Sigmoid colon (tissue), 7 donors: Measurements from ENCODE around the gene MELTF. TPM values are rescaled to one million over a fixed set of nuclear protein-coding genes. Genes with fewer than 3 reads are reported as not detected.
"Not testable (repeated sequence)": the region's sequence is repeated elsewhere in the genome, so short reads cannot be mapped to it uniquely, and the experiment has no call there.

ENCODE experiments used
- DNase-seq: peaks from one replicate; pipeline ENCODE4 v3.0.0-alpha.2; 2019
- H3K27ac ChIP-seq, 4 donors: fragments of 200-600 bp; sonication (generic); one replicate each; pipeline ENCODE4 v1.5.1; 2016 to 2019; ENCODE audit warnings: mild to moderate bottlenecking in 1 of 4
- H3K27me3 ChIP-seq, 3 donors: fragments of 200-600 bp; sonication (generic); one replicate each; pipeline ENCODE4 v1.5.1; 2019; ENCODE audit warnings: mild to moderate bottlenecking in 1 of 3
- H3K36me3 ChIP-seq, 4 donors: fragments of 200-600 bp; sonication (generic); one replicate each; pipeline ENCODE4 v1.5.1; 2016 to 2019
- H3K4me1 ChIP-seq, 4 donors: fragments of 200-600 bp; sonication (generic); one replicate each; pipeline ENCODE4 v1.5.1; 2017 to 2019
- H3K4me3 ChIP-seq, 4 donors: fragments of 200-600 bp; sonication (generic); one replicate each; pipeline ENCODE4 v1.5.1; 2017 to 2019; ENCODE audit warnings: mild to moderate bottlenecking in 2 of 4, moderate library complexity in 1 of 4
- H3K9me3 ChIP-seq, 4 donors: fragments of 200-600 bp in 3 of 4; sonication (generic) in 3 of 4; one replicate each; pipeline versions ENCODE4 v1.5.1 to v1.6.1; 2013 to 2019
- CTCF ChIP-seq, 4 experiments: fragments of 450-650 bp in 3 of 4; fragments of 200-600 bp in 1 of 4; IDR thresholded peaks; one replicate each; pipeline ENCODE4 v1.5.1; 2016 to 2019; ENCODE audit warnings: antibody characterized with exemption in 4 of 4, mild to moderate bottlenecking in 3 of 4, moderate library complexity in 2 of 4
- EP300 ChIP-seq, 4 donors: sonication (generic); formaldehyde crosslinking; IDR thresholded peaks; one replicate each; pipeline ENCODE4 v1.6.1; 2017; ENCODE audit warnings: antibody characterized with exemption in 4 of 4
- POLR2A ChIP-seq, 2 donors: fragments of 450-650 bp; IDR thresholded peaks; one replicate each; pipeline ENCODE4 v1.6.1; 2016; ENCODE audit warnings: antibody characterized with exemption in 2 of 2, mild to moderate bottlenecking in 2 of 2, moderate library complexity in 2 of 2
- POLR2AphosphoS5 ChIP-seq, 4 donors: sonication (generic); formaldehyde crosslinking; IDR thresholded peaks; one replicate each; pipeline ENCODE4 v1.6.1; 2017; ENCODE audit warnings: antibody characterized with exemption in 4 of 4
- WGBS, 2 donors: extraction: QIAGEN DNeasy Blood & Tissue Kit; methylation state at CpG; one replicate each; pipeline ENCODE4 v1.1.7; 2013; 5-methylcytosine and 5-hydroxymethylcytosine counted together
- intact Hi-C: fragments of 100-400 bp; cut with DNase I; formaldehyde crosslinking; loops from one replicate; pipeline ENCODE4 v1.15.1; 2023
- polyA plus RNA-seq, 3 donors: library from polyadenylated mRNA; stranded (reverse); fragments of 200-250 nt; gene quantifications; one replicate each; pipeline ENCODE4 v1.2.3, GENCODE V29; 2013
- total RNA-seq, 4 donors: library from RNA; depleted of rRNA; stranded (reverse); fragments of >200 nt; gene quantifications; one replicate each; pipeline ENCODE4 v1.1.0, GENCODE V29; 2016
- donor health status: healthy with polysubstance abuse.
- donor health status: Bipolar disorder and iron deficiency.
- donor health status: healthy.

The MELTF gene
- total RNA-seq (1 to 10 TPM; 2.6 to 6.1 (median 3.1) TPM), polyA plus RNA-seq (1 to 10 TPM in 2 of 3 donors, under 1 TPM in 1; 0.92 to 9.6 (median 1.8) TPM)

DNA sequence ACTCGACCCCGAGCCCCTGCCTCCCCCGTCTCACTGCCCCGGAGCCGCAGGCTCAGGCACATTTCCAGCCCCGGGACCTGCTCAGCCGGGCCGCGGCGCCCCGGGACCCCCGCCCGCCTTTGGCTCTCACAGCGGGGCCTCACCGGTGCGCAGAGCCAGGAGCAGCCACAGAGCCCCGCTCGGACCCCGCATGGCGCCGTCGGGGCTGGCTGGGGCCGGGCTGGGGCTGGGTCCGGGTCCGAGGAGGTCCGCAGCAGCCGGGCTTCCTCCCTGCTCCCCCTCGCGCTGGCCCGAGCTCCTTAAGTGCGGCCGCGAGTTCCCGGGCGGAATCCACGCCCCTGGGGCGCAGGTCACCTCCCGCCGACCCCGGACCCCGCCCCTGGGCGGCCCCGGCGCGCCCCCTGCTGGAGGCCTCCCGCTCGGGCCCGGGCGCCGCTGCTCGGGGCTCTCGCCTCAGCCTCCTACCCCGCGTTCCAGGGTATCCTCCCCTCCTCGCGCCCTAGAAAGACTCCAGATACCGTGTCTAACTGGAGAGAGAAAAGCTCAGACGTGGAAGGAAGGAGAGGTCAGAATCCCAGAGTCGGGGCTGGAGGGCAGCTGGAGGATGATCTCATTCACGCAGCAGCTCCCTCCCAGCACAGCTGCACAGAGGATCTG, at the start of gene MELTF:
Gene MELTF, minus strand, starts transcription at position 307 of the 657 bp plus-strand sequence. Its CDS starts 115 bp downstream, at position 192.
- peak in 2 of 4 experiments; percentile 11 to 85 for TF ChIP-seq CTCF (IDR thresholded peaks at IDR 0.05)
- no peak for TF ChIP-seq POLR2A (IDR thresholded peaks at IDR 0.05)
- no peak for TF ChIP-seq POLR2AphosphoS5 (IDR thresholded peaks at IDR 0.05)
- no peak for TF ChIP-seq EP300 (IDR thresholded peaks at IDR 0.05)
- Histone ChIP-seq H3K36me3 (no peaks in the 10 kb centered on the region), H3K27ac (peak within 1 kb of the TSS in 3 of 4 donors; percentile 27 to 66 (median 56)), H3K9me3 (no peaks in the 10 kb centered on the region), H3K27me3 (peaks cover 0 to 22% (median 7%) of the 10 kb centered on the region in 3 donors), H3K4me1 (peaks cover 0 to 26% (median 18%) of the 10 kb centered on the region in 4 donors), H3K4me3 (peak within 1 kb of the TSS; percentile 39 to 59 (median 46))
- WGBS, 2 donors = 1 to 2% methylated on average over 60 of the region's 60 CpGs
- DNase-seq = no peak
- intact Hi-C loops = loop anchor here (2.0 kb wide), 1 partner anchor 27 kb away; no protein-coding TSS in a partner anchor

DNA sequence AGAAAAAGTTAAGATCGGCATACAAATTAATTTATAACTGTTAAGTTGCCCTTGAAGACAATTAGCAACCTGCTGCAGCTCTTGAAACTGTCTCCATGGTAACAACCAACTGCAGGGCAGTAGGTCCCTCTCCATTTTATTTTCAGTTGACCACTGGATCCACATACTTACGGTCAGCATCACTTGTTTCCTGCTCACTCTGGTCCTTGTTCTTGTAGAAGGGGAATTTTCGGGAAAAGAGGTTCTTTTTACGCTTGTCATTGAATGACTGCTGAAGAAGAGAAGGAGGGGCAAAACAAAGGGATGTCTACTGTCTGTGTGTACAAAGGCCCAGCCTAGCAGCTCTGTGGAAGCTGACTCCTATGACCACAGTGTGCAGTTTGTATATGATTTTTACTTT, 46.8 kb upstream of the MELTF start:
- TF ChIP-seq POLR2A (IDR thresholded peaks at IDR 0.05) (no peak), EP300 (IDR thresholded peaks at IDR 0.05) (no peak), POLR2AphosphoS5 (IDR thresholded peaks at IDR 0.05) (no peak), CTCF (IDR thresholded peaks at IDR 0.05) (no peak)
- intact Hi-C loops = no loop called here
- peaks cover 0 to 17% (median 4%) of the 10 kb centered on the region in 4 donors for H3K36me3 ChIP-seq
- no peak overlapping the region for H3K4me3 ChIP-seq
- H3K27me3 ChIP-seq = no peaks in the 10 kb centered on the region
- WGBS, 2 donors = 92 to 94% methylated on average over 4 of the region's 4 CpGs
- H3K9me3 ChIP-seq = no peaks in the 10 kb centered on the region
- H3K4me1 ChIP-seq = no peaks in the 10 kb centered on the region
- no peak for DNase-seq
- no peak overlapping the region for H3K27ac ChIP-seq

DNA sequence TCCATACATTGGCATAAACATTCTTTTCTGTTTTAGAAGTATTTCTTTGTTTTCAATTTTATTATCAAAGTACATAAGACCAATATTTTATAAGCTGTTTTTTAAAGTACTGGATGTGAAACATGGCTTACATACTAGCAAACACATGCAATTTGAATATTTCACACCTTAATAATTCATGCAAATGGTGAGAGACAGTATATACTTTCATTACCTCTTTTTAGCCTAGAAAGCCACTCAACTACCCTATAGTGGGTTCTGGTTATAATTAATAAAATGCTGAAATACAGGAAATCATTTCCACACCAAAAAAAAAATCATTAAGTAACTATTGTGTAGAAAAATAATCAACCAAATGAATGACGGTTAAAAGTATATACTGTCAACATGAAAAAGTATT, 38.5 kb upstream of the MELTF start:
- Histone ChIP-seq H3K4me3 (no peak overlapping the region), H3K36me3 (peaks cover 0 to 35% (median 3%) of the 10 kb centered on the region in 4 donors), H3K9me3 (no peaks in the 10 kb centered on the region), H3K4me1 (no peaks in the 10 kb centered on the region), H3K27me3 (no peaks in the 10 kb centered on the region), H3K27ac (no peak overlapping the region)
- no peak for TF ChIP-seq EP300 (IDR thresholded peaks at IDR 0.05)
- TF ChIP-seq POLR2A (IDR thresholded peaks at IDR 0.05) = no peak
- TF ChIP-seq POLR2AphosphoS5 (IDR thresholded peaks at IDR 0.05) = no peak
- no peak for TF ChIP-seq CTCF (IDR thresholded peaks at IDR 0.05)
- intact Hi-C loops = no loop called here
- no peak for DNase-seq
- 76 to 95% methylated on average over 1 of the region's 1 CpG for WGBS, 2 donors

DNA sequence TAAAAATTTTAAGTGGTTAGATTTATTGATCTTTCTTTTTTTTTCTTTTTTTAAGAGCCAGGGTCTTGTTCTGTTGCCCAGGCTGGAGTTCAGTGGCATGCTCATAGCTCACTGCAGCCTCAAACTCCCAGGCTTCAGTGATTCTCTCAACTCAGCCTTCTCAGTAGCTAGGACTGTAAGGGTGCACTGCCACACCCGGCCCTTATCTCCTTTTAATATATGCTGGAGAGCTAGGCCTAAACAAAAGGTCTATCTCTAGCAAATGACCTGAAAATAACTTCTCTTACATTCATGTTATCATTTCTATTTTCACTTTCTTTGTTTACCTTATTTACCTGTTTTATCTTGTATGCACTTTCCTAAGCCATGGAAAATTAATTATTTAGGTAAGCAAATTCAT, 35.2 kb upstream of the MELTF start:
- WGBS, 2 donors = 62 to 89% methylated on average over 1 of the region's 1 CpG
- DNase-seq = no peak
- no peak overlapping the region for H3K4me3 ChIP-seq
- TF ChIP-seq POLR2A (IDR thresholded peaks at IDR 0.05) = no peak
- H3K9me3 ChIP-seq = no peaks in the 10 kb centered on the region
- no peaks in the 10 kb centered on the region for H3K27me3 ChIP-seq
- peaks cover 0 to 56% (median 5%) of the 10 kb centered on the region in 4 donors for H3K36me3 ChIP-seq
- no peak overlapping the region for H3K27ac ChIP-seq
- intact Hi-C loops = no loop called here
- no peaks in the 10 kb centered on the region for H3K4me1 ChIP-seq

DNA sequence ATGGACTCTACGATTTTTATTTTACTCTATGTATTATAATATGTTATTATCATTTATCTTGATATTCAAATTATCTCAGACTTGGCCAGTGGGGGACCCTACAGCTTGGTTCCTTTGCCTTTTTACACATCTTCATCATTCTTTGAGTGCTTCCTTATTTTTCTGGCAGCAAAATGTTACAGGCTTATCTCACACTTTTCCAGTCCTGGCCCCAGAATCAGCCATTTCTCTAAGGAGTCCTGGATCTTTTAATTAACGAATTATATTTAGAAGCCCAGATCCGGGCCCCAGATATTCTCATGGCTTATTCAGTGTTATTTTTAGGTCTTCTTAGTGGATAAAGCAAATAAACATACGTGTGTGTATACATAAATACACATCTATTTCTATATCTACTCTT, 32.8 kb upstream of the MELTF start:
- 89 to 92% methylated on average over 4 of the region's 4 CpGs for WGBS, 2 donors
- H3K4me3 ChIP-seq = no peak overlapping the region
- H3K36me3 ChIP-seq = peaks cover 0 to 79% (median 13%) of the 10 kb centered on the region in 4 donors
- no peaks in the 10 kb centered on the region for H3K9me3 ChIP-seq
- H3K27me3 ChIP-seq = no peaks in the 10 kb centered on the region
- intact Hi-C loops = no loop called here
- no peak overlapping the region for H3K27ac ChIP-seq
- H3K4me1 ChIP-seq = no peaks in the 10 kb centered on the region
- TF ChIP-seq CTCF (IDR thresholded peaks at IDR 0.05) (no peak), EP300 (IDR thresholded peaks at IDR 0.05) (no peak), POLR2AphosphoS5 (IDR thresholded peaks at IDR 0.05) (no peak), POLR2A (IDR thresholded peaks at IDR 0.05) (no peak)
- DNase-seq = no peak

DNA sequence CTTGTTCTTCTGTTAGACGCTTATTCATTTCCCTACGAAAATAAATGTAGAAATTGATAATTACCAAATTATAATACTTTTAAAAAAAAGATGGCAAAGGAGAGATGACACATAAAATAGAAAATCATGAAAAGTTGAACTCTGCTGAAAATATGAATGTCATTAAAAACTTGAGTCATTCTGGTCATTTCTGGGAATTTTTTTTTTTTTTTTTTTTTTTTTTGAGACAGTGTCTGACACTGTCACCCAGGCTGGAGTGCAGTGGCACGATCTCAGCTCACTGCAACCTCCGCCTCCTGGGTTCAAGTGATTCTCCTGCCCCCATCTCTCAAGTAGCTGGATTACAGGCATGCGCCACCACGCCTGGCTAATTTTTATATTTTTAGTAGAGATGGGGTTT, 22.0 kb upstream of the MELTF start:
- H3K4me1 ChIP-seq, H3K9me3 ChIP-seq, intact Hi-C loops, DNase-seq, H3K27me3 ChIP-seq, H3K27ac ChIP-seq, H3K4me3 ChIP-seq: not testable (repeated sequence)
- WGBS, 2 donors = 90 to 96% methylated on average over 6 of the region's 6 CpGs
- peaks cover 0 to 60% (median 17%) of the 10 kb centered on the region in 4 donors for H3K36me3 ChIP-seq
